IMR-90 (cell line): Measurements from ENCODE around the gene EMC9. TPM values are rescaled to one million over a fixed set of nuclear protein-coding genes. Genes with fewer than 3 reads are reported as not detected.

Experiments
- ATAC-seq: fragments of 200-7000 bp; cut with Tn5 transposase; 2 replicates; pipeline ENCODE4 v1.9.1; 2020; ENCODE audit warnings: low read depth, mild to moderate bottlenecking, moderate library complexity
- BruUV-seq: library from RNA; stranded (reverse); fragments of 400-500 nt; replicated peaks from 2 replicates; lab custom pipeline; 2021; lab: Mats Ljungman, UMichigan
- CTCF ChIA-PET: fragments of 300-600 bp; formaldehyde crosslinking; extraction: SDS; loops from one replicate; lab custom pipeline; 2021; ENCODE audit warnings: antibody characterized with exemption; lab: Yijun Ruan, JAX
- POLR2A ChIA-PET: fragments of 300-600 bp; sonication (Branson Sonifier 250); formaldehyde crosslinking; loops from one replicate; lab custom pipeline; 2022; ENCODE audit warnings: antibody characterized with exemption; ENCODE audit not compliant: unreplicated experiment; lab: Charles Lee
- DNase-seq: peaks from one replicate; pipeline ENCODE4 v3.0.0; 2013
- H2AFZ ChIP-seq: replicated peaks from 2 replicates; pipeline ENCODE3; 2013; ENCODE audit warnings: low read length, mild to moderate bottlenecking; ENCODE audit not compliant: poor library complexity
- H2AK5ac ChIP-seq: 2 replicates; pipeline ENCODE4 v1.6.1; 2013; ENCODE audit warnings: low read depth, low read length, inconsistent platforms
- H2AK9ac ChIP-seq: replicated peaks from 2 replicates; pipeline ENCODE3; 2013; ENCODE audit warnings: mild to moderate bottlenecking, low read depth, low read length, moderate library complexity; ENCODE audit not compliant: poor library complexity
- H2BK120ac ChIP-seq: 2 replicates; pipeline ENCODE4 v1.6.1; 2013; ENCODE audit warnings: low read depth, low read length, inconsistent platforms
- H2BK15ac ChIP-seq: 3 replicates; pipeline ENCODE4 v1.6.1; 2013; ENCODE audit warnings: low read depth, low read length, inconsistent platforms
- H2BK20ac ChIP-seq: 2 replicates; pipeline ENCODE4 v1.6.1; 2013; ENCODE audit warnings: low read depth, mild to moderate bottlenecking, inconsistent platforms, low read length, moderate library complexity
- H2BK5ac ChIP-seq: 2 replicates; pipeline ENCODE4 v1.6.1; 2013; ENCODE audit warnings: mild to moderate bottlenecking, low read depth, low read length, inconsistent platforms; ENCODE audit not compliant: poor library complexity, severe bottlenecking
- H3K14ac ChIP-seq: replicated peaks from 2 replicates; pipeline ENCODE4 v1.6.1; 2013; ENCODE audit warnings: low read depth, low read length, inconsistent platforms
- H3K18ac ChIP-seq: 2 replicates; pipeline ENCODE4 v1.6.1; 2013; ENCODE audit warnings: low read depth, low read length, control low read depth
- H3K23ac ChIP-seq: 2 replicates; pipeline ENCODE4 v1.6.1; 2013; ENCODE audit warnings: low read depth, low read length, inconsistent platforms
- H3K27ac ChIP-seq: 2 replicates; pipeline ENCODE4 v1.5.1; 2013; ENCODE audit warnings: mild to moderate bottlenecking, control low read depth, low read length; ENCODE audit not compliant: insufficient read depth
- H3K27me3 ChIP-seq: 2 replicates; pipeline ENCODE4 v1.6.1; 2013; ENCODE audit warnings: low read length; ENCODE audit not compliant: control insufficient read depth, insufficient read depth
- H3K36me3 ChIP-seq: 2 replicates; pipeline ENCODE4 v1.6.1; 2013; ENCODE audit warnings: low read length, mixed read lengths; ENCODE audit not compliant: control insufficient read depth, insufficient read depth
- H3K4ac ChIP-seq: 2 replicates; pipeline ENCODE4 v1.6.1; 2013; ENCODE audit warnings: low read depth, low read length, inconsistent platforms
- H3K4me1 ChIP-seq: 2 replicates; pipeline ENCODE4 v1.6.1; 2013; ENCODE audit warnings: low read length, mixed read lengths; ENCODE audit not compliant: control insufficient read depth, insufficient read depth
- H3K4me2 ChIP-seq: 2 replicates; pipeline ENCODE4 v1.6.1; 2013; ENCODE audit warnings: low read depth, mild to moderate bottlenecking, control low read depth, low read length, moderate library complexity
- H3K4me3 ChIP-seq: 2 replicates; pipeline ENCODE4 v1.5.1; 2013; ENCODE audit warnings: low read depth, mild to moderate bottlenecking, control low read depth, low read length, moderate library complexity; ENCODE audit not compliant: insufficient read depth
- H3K56ac ChIP-seq: 2 replicates; pipeline ENCODE4 v1.6.1; 2013; ENCODE audit warnings: low read length, inconsistent platforms; ENCODE audit not compliant: insufficient read depth; ENCODE audit errors: extremely low read depth
- H3K79me1 ChIP-seq, 2 experiments: 2 replicates each; pipeline ENCODE4 v1.6.1; 2013; ENCODE audit warnings: low read length in 2 of 2, inconsistent platforms in 1 of 2, low read depth in 1 of 2
- H3K9ac ChIP-seq: 2 replicates; pipeline ENCODE4 v1.6.1; 2013; ENCODE audit warnings: low read depth, low read length, control low read depth
- H3K9me1 ChIP-seq: 2 replicates; pipeline ENCODE4 v1.6.1; 2013; ENCODE audit warnings: low read length, inconsistent platforms; ENCODE audit not compliant: insufficient read depth
- H3K9me3 ChIP-seq: 2 replicates; pipeline ENCODE4 v1.6.1; 2013; ENCODE audit warnings: low read length; ENCODE audit not compliant: control insufficient read depth, insufficient read depth
- H4K20me1 ChIP-seq: 2 replicates; pipeline ENCODE4 v1.6.1; 2013; ENCODE audit warnings: low read length, inconsistent platforms; ENCODE audit not compliant: insufficient read depth
- H4K5ac ChIP-seq: 2 replicates; pipeline ENCODE4 v1.6.1; 2013; ENCODE audit warnings: mild to moderate bottlenecking, low read depth, low read length, control low read depth
- H4K8ac ChIP-seq, 2 experiments: 2 replicates each; pipeline ENCODE4 v1.6.1; 2013; ENCODE audit warnings: low read depth in 2 of 2, low read length in 2 of 2, control low read depth in 1 of 2, inconsistent platforms in 1 of 2
- H4K91ac ChIP-seq: 2 replicates; pipeline ENCODE4 v1.6.1; 2013; ENCODE audit warnings: low read depth, low read length, inconsistent platforms; ENCODE audit not compliant: insufficient read depth
- CEBPB ChIP-seq: IDR thresholded peaks from 2 replicates; pipeline ENCODE4 v1.6.1; 2012; ENCODE audit warnings: low read depth, low read length, improper control_type of control experiment
- ELK1 ChIP-seq: fragments of 150-350 bp; IDR thresholded peaks from 2 replicates; pipeline ENCODE4 v1.6.1; 2016; ENCODE audit warnings: low read depth, mild to moderate bottlenecking, low read length, moderate library complexity, borderline replicate concordance
- MAZ ChIP-seq: IDR thresholded peaks from 2 replicates; pipeline ENCODE4 v1.6.1; 2012; ENCODE audit warnings: low read depth, mild to moderate bottlenecking, low read length, improper control_type of control experiment, moderate library complexity, borderline replicate concordance
- POLR2A ChIP-seq: IDR thresholded peaks from 2 replicates; pipeline ENCODE4 v1.6.1; 2012; ENCODE audit warnings: mild to moderate bottlenecking, low read depth, low read length
- RCOR1 ChIP-seq: IDR thresholded peaks from 2 replicates; pipeline ENCODE4 v1.6.1; 2012; ENCODE audit warnings: mild to moderate bottlenecking, low read length, improper control_type of control experiment; ENCODE audit not compliant: insufficient replicate concordance
- SMC3 ChIP-seq: fragments of 150-350 bp; IDR thresholded peaks from 2 replicates; pipeline ENCODE4 v1.6.1; 2016; ENCODE audit warnings: low read depth, mild to moderate bottlenecking, antibody characterized with exemption, low read length, moderate library complexity
- WGBS, 2 experiments: methylation state at CpG; one replicate each; pipeline versions ENCODE4 v1.1.5 to v1.1.7; 2013; ENCODE audit warnings: missing lambda C conversion rate in 2 of 2; ENCODE audit not compliant: insufficient read length in 1 of 2; ENCODE audit errors: extremely low coverage in 2 of 2; 5-methylcytosine and 5-hydroxymethylcytosine counted together
- dilution Hi-C: fragments of 300-500 bp; cut with HindIII; formaldehyde crosslinking; loops from one replicate; pipeline ENCODE4 v1.14.3; 2018; ENCODE audit warnings: low sequenced_read_pairs; ENCODE audit not compliant: unreplicated experiment
- in situ Hi-C: fragments of 300-500 bp; cut with MboI; formaldehyde crosslinking; loops from 3 replicates; pipeline ENCODE4 v1.14.3; 2019; ENCODE audit warnings: low sequenced_read_pairs, inconsistent platforms, mixed read lengths
- intact Hi-C: fragments of 100-400 bp; cut with micrococcal nuclease; formaldehyde crosslinking; loops from 2 replicates; pipeline ENCODE4 v1.10.0; 2022
- polyA plus RNA-seq, 3 experiments: library from polyadenylated mRNA; depleted of rRNA; stranded (reverse); fragments of >200 nt; gene quantifications; 2 replicates each; pipeline ENCODE4 v1.2.3, GENCODE V29; 2012; ENCODE audit warnings: low replicate concordance in 1 of 3
- total RNA-seq: library from RNA; depleted of rRNA; stranded (reverse); fragments of >200 nt; gene quantifications from 2 replicates; pipeline ENCODE4 v1.2.3, GENCODE V29; 2012

The EMC9 gene
- total and polyA plus RNA-seq, 2 of the 4 experiments (the other 2 are of a cell fraction) = 15.1 to 19.2 TPM

- Histone ChIP-seq H4K20me1 (peaks cover 17% of the 10 kb centered on the region), H3K9me1 (peaks cover 19% of the 10 kb centered on the region), H3K56ac (no peak overlapping the region), H3K9ac (no peak overlapping the region), H3K4me3 (no peak overlapping the region), H3K9me3 (no peaks in the 10 kb centered on the region), H3K14ac (no peak overlapping the region), H3K27me3 (no peaks in the 10 kb centered on the region), H4K5ac (no peak overlapping the region), H3K4me2 (no peak overlapping the region), H2BK20ac (no peak overlapping the region), H3K4ac (no peak overlapping the region), H3K36me3 (peaks cover 23% of the 10 kb centered on the region), H3K18ac (no peak overlapping the region), H3K23ac (peak overlapping the region; percentile 43; the same call in 1 of the 2 replicates), H4K8ac (no peak overlapping the region), H4K91ac (no peak overlapping the region), H3K27ac (no peak overlapping the region), H3K79me1 (peaks cover 17 to 57% of the 10 kb centered on the region in 2 experiments), H2BK5ac (no peak overlapping the region), H2BK120ac (no peak overlapping the region), H2AFZ (no peak overlapping the region), H2AK9ac (peak overlapping the region; percentile 57), H2AK5ac (no peak overlapping the region), H2BK15ac (no peak overlapping the region), H3K4me1 (peaks cover 12% of the 10 kb centered on the region)
- intact Hi-C loops = no loop called here
- dilution Hi-C loops = no loop called here
- in situ Hi-C loops = loop anchor here (10.0 to 25.0 kb wide), 3 partner anchors 296 to 1051 kb away; partner anchors contain the start of genes ACIN1, BCL2L2, C14orf119 and PABPN1
- DNase-seq (no peak), ATAC-seq (no peak)
- no peak for TF ChIP-seq MAZ
- no peak for TF ChIP-seq SMC3
- TF ChIP-seq CEBPB = no peak
- no peak for TF ChIP-seq ELK1
- no peak for TF ChIP-seq RCOR1
- no peak for TF ChIP-seq POLR2A
- ChIA-PET POLR2A (no interaction called here), CTCF (no interaction called here)
- BruUV-seq = no TSS peak
- 93% methylated on average over 3 of the region's 13 CpGs; no CpG with 5 or more reads in 1 of the 2 experiments for WGBS, 2 experiments
Observed at GRCh38 chr14:24138396-24139271, 2.8 kb downstream of the EMC9 start.
